HCT116 (cell line): ENCODE measurements around the gene PHF19. TPM values are rescaled to one million over a fixed set of nuclear protein-coding genes. Genes with fewer than 3 reads are reported as not detected.

ENCODE experiments used
- ATAC-seq: fragments of 200-7000 bp; cut with Tn5 transposase; 2 replicates; pipeline ENCODE4 v1.9.1; 2020; ENCODE audit warnings: mild to moderate bottlenecking, moderate library complexity
- BruUV-seq: library from RNA; stranded (reverse); fragments of 400-500 nt; replicated peaks from 2 replicates; lab custom pipeline; 2021; lab: Mats Ljungman, UMichigan
- CTCF ChIA-PET: fragments of 300-600 bp; sonication (Branson Sonifier 250); formaldehyde crosslinking; loops from one replicate; lab custom pipeline; 2021; ENCODE audit warnings: antibody characterized with exemption; lab: Charles Lee
- POLR2A ChIA-PET: fragments of 300-600, 350-600 bp; sonication (Branson Sonifier 250); formaldehyde crosslinking; loops from one replicate; lab custom pipeline; 2021; ENCODE audit warnings: antibody characterized with exemption; lab: Charles Lee
- RAD21 ChIA-PET, 2 experiments: fragments of 300-600 bp; sonication (Branson Sonifier 250); formaldehyde crosslinking; loops; one replicate each; lab custom pipeline; 2023; ENCODE audit warnings: low total read pairs in 2 of 2; ENCODE audit not compliant: uncharacterized antibody in 2 of 2, unreplicated experiment in 2 of 2, low non-redundant PET in 1 of 2; lab: Charles Lee
- DNase-seq: peaks from one replicate; pipeline ENCODE4 v3.0.0-alpha.2; 2010; ENCODE audit warnings: low read depth, low spot score
- H2AFZ ChIP-seq: fragments of 200-600 bp; shearing (Covaris generic), sonication (generic); 2 replicates; pipeline ENCODE4 v1.6.1; 2017; ENCODE audit warnings: low read depth, mixed run types, mixed read lengths, antibody characterized with exemption, low read length; ENCODE audit not compliant: poor library complexity, severe bottlenecking
- H3K27ac ChIP-seq: 2 replicates; pipeline ENCODE4 v1.5.1; 2012; ENCODE audit warnings: low read depth, low read length
- H3K27me3 ChIP-seq: fragments of 200-600 bp; sonication (generic); 2 replicates; pipeline ENCODE4 v1.6.1; 2016; ENCODE audit warnings: mixed run types, low read length, mixed read lengths; ENCODE audit not compliant: insufficient read depth
- H3K36me3 ChIP-seq, 2 experiments: fragments of 200-500 bp in 1 of 2; fragments of 200-600 bp in 1 of 2; sonication (Bioruptor generic) in 1 of 2; sonication (generic) in 1 of 2; 2 replicates each; pipeline versions ENCODE4 v1.5.1 to v1.6.1; 2014 to 2016; ENCODE audit warnings: low read length in 2 of 2, inconsistent platforms in 1 of 2, mixed read lengths in 1 of 2, mixed run types in 1 of 2; ENCODE audit not compliant: insufficient read depth in 2 of 2, control insufficient read depth in 1 of 2
- H3K4me1 ChIP-seq, 2 experiments: fragments of 200-600 bp in 1 of 2; sonication (generic) in 1 of 2; 2 replicates each; pipeline versions ENCODE4 v1.5.1 to v1.6.1; 2012 to 2017; ENCODE audit warnings: low read length in 2 of 2, inconsistent platforms in 1 of 2, mild to moderate bottlenecking in 1 of 2, mixed read lengths in 1 of 2, mixed run types in 1 of 2, moderate library complexity in 1 of 2; ENCODE audit not compliant: insufficient read depth in 2 of 2, control insufficient read depth in 1 of 2
- H3K4me2 ChIP-seq: fragments of 200-600 bp; sonication (generic); 2 replicates; pipeline ENCODE4 v1.6.1; 2017; ENCODE audit warnings: mixed run types, low read length, mixed read lengths
- H3K4me3 ChIP-seq, 2 experiments: fragments of 200-600 bp in 1 of 2; sonication (generic) in 1 of 2; replicated peaks in 1 of 2; 2 replicates each; pipeline ENCODE4 v1.5.1; 2011 to 2016; ENCODE audit warnings: low read length in 2 of 2, control low read depth in 1 of 2, low read depth in 1 of 2, mild to moderate bottlenecking in 1 of 2, mixed read lengths in 1 of 2, mixed run types in 1 of 2
- H3K79me2 ChIP-seq: fragments of 200-600 bp; sonication (generic); 2 replicates; pipeline ENCODE4 v1.6.1; 2017; ENCODE audit warnings: mild to moderate bottlenecking, mixed run types, low read length, moderate library complexity, mixed read lengths; ENCODE audit not compliant: insufficient read depth
- H3K9ac ChIP-seq: fragments of 200-600 bp; sonication (generic); 2 replicates; pipeline ENCODE4 v1.6.1; 2016; ENCODE audit warnings: low read length, mixed read lengths
- H3K9me2 ChIP-seq: fragments of 200-600 bp; sonication (generic), shearing (Covaris generic); 2 replicates; pipeline ENCODE4 v1.6.1; 2017; ENCODE audit warnings: mixed run types, mild to moderate bottlenecking, moderate library complexity; ENCODE audit not compliant: insufficient read depth
- H3K9me3 ChIP-seq, 2 experiments: fragments of 200-500 bp in 1 of 2; fragments of 200-600 bp in 1 of 2; sonication (Bioruptor generic) in 1 of 2; sonication (generic) in 1 of 2; 2 replicates each; pipeline ENCODE4 v1.6.1; 2014 to 2017; ENCODE audit warnings: low read length in 2 of 2, mixed read lengths in 2 of 2, inconsistent platforms in 1 of 2, low read depth in 1 of 2, mild to moderate bottlenecking in 1 of 2, mixed run types in 1 of 2, moderate library complexity in 1 of 2; ENCODE audit not compliant: control insufficient read depth in 1 of 2, insufficient read depth in 1 of 2
- H4K20me1 ChIP-seq: fragments of 200-600 bp; sonication (generic), shearing (Covaris generic); 2 replicates; pipeline ENCODE4 v1.6.1; 2017; ENCODE audit warnings: mixed run types, mild to moderate bottlenecking, moderate library complexity; ENCODE audit not compliant: insufficient read depth
- ATF3 ChIP-seq: IDR thresholded peaks from 2 replicates; pipeline ENCODE4 v1.6.1; 2012
- EGR1 ChIP-seq: IDR thresholded peaks from 2 replicates; pipeline ENCODE4 v1.6.1; 2012; ENCODE audit warnings: low read depth
- ELF1 ChIP-seq: IDR thresholded peaks from 2 replicates; pipeline ENCODE4 v1.6.1; 2012; ENCODE audit warnings: low read depth, borderline replicate concordance
- FOSL1 ChIP-seq: IDR thresholded peaks from 2 replicates; pipeline ENCODE4 v1.6.1; 2012; ENCODE audit warnings: low read depth
- SRF ChIP-seq: IDR thresholded peaks from 2 replicates; pipeline ENCODE4 v1.6.1; 2012; ENCODE audit warnings: low read depth
- intact Hi-C: fragments of 100-400 bp; cut with micrococcal nuclease; formaldehyde crosslinking; loops from 2 replicates; pipeline ENCODE4 v1.10.0; 2022
- total RNA-seq: library from RNA; stranded (reverse); gene quantifications from one replicate; pipeline ENCODE4 v1.2.1, GENCODE V29; 2021; ENCODE audit not compliant: unreplicated experiment
- TF ChIP-seq, protein P1 (sequence below), 3 experiments: fragments of 200-600 bp in 1 of 3; sonication (generic) in 1 of 3; IDR thresholded peaks in 2 of 3; conservative IDR thresholded peaks in 1 of 3; 2 replicates each; pipeline ENCODE4 v1.5.1; 2012 to 2017; ENCODE audit warnings: low read depth in 2 of 3, low read length in 2 of 3, antibody characterized with exemption in 1 of 3, borderline replicate concordance in 1 of 3, control low read depth in 1 of 3, mild to moderate bottlenecking in 1 of 3, mixed read lengths in 1 of 3, mixed run types in 1 of 3, moderate library complexity in 1 of 3; ENCODE audit not compliant: insufficient read depth in 1 of 3

PHF19 gene
- total RNA-seq, 1 experiment from 2014 or later: 74.0 TPM

DNA sequence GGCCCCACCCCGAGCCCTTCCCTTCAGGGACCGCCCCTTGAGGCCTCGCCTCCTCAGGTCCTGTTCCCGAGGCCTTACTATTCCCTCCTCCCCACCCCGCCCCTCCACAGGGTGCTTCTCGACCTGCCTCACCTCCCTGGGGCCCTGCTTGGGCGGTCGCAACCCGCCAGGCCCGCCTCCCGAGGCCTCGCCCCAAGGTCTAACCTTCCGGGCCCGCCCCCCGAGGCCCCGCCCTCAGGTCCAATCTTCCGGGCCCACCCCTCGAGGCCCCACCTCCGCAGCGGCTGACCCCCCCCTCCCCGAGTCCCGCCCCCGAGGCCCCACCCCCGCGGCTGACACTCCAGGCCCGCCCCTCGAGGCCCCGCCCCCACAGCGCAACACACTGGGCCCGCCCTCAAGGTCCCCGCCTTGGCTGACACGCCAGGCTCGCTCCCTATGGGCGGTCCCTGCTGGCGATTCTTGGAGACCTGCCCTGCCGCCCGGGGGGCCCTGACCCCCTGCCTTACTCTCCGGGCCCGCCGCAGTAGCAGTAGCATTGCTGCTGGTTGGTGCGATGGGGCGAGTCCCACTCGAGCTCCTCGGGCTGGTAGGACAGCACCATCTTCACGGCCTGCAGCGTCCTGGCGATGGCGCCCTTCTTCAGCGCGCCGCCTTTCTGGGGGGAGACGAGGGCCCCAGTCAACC, 8.2 kb downstream of the PHF19 start:
- intact Hi-C loops: loop anchor here (2.0 kb wide), 1 partner anchor 26 kb away; the partner anchor contains the start of gene PSMD5
- H3K79me2 ChIP-seq: no peaks in the 10 kb centered on the region

More for the DNA sequence above, 8.2 kb downstream of the PHF19 start:
- BruUV-seq: no TSS peak
- Histone ChIP-seq H3K27me3 (no peaks in the 10 kb centered on the region), H3K9me3 (no peaks in the 10 kb centered on the region), H3K9me2 (no peaks in the 10 kb centered on the region), H3K4me2 (peak overlapping the region; percentile 81), H3K4me1 (peaks cover 22 to 33% of the 10 kb centered on the region in 2 experiments), H3K36me3 (peaks cover 0 to 23% of the 10 kb centered on the region in 2 experiments; a peak in 2 of 4 replicates), H4K20me1 (no peaks in the 10 kb centered on the region), H3K4me3 (peak overlapping the region; percentile 18 to 48; a peak in 3 of 4 replicates), H3K9ac (peak overlapping the region; percentile 56), H2AFZ (no peak overlapping the region), H3K27ac (peak overlapping the region; percentile 55)
- ChIA-PET RAD21 (no interaction called here), POLR2A (no interaction called here), CTCF (interaction anchor here (1.1 kb wide), 1 partner anchor 68 kb away, joined by 3 read pairs; no protein-coding TSS in a partner anchor)
- TF ChIP-seq EGR1 (no peak), ATF3 (no peak), FOSL1 (no peak), SRF (no peak), ELF1 (no peak)
- TF ChIP-seq, protein P1, sequence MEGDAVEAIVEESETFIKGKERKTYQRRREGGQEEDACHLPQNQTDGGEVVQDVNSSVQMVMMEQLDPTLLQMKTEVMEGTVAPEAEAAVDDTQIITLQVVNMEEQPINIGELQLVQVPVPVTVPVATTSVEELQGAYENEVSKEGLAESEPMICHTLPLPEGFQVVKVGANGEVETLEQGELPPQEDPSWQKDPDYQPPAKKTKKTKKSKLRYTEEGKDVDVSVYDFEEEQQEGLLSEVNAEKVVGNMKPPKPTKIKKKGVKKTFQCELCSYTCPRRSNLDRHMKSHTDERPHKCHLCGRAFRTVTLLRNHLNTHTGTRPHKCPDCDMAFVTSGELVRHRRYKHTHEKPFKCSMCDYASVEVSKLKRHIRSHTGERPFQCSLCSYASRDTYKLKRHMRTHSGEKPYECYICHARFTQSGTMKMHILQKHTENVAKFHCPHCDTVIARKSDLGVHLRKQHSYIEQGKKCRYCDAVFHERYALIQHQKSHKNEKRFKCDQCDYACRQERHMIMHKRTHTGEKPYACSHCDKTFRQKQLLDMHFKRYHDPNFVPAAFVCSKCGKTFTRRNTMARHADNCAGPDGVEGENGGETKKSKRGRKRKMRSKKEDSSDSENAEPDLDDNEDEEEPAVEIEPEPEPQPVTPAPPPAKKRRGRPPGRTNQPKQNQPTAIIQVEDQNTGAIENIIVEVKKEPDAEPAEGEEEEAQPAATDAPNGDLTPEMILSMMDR (IDR thresholded peaks at IDR 0.05 in 2 of 3, conservative IDR thresholded peaks at IDR 0.05 in 1 of 3; ENCODE audit: borderline replicate concordance in 1 of 3, insufficient read depth in 1 of 3, low read depth in 2 of 3, low read length in 2 of 3): peak in 2 of 3 experiments; percentile 5 to 49; a peak in 3 of 6 replicates
- ATAC-seq: peak; percentile 95
- DNase-seq: peak; percentile 94
